HEK293 (cell line): Measurements from ENCODE around the gene PPBP.

Source experiments
- CTCF ChIA-PET: fragments of 350-600 bp; formaldehyde crosslinking; extraction: SDS; loops from one replicate; lab custom pipeline; 2021; ENCODE audit warnings: antibody characterized with exemption; lab: Yijun Ruan, JAX
- POLR2A ChIA-PET: fragments of 300-600 bp; formaldehyde crosslinking; extraction: SDS; loops from one replicate; lab custom pipeline; 2020; ENCODE audit warnings: antibody characterized with exemption, inconsistent platforms; lab: Yijun Ruan, JAX
- H3K27ac ChIP-seq: fragments of 200-500 bp; sonication (Bioruptor generic); 2 replicates; pipeline ENCODE4 v1.5.1; 2014; ENCODE audit warnings: low read depth, low read length, control low read depth, inconsistent platforms; ENCODE audit errors: extremely low read depth
- H3K36me3 ChIP-seq, 2 experiments: fragments of 200-500 bp in 1 of 2; sonication (Bioruptor generic) in 1 of 2; 1 replicate in 1 of 2; 2 replicates in 1 of 2; pipeline ENCODE4 v1.5.1; 2014 to 2017; ENCODE audit warnings: inconsistent platforms in 2 of 2, low read length in 2 of 2; ENCODE audit not compliant: control insufficient read depth in 2 of 2, insufficient read depth in 1 of 2
- H3K4me1 ChIP-seq: fragments of 200-500 bp; sonication (Bioruptor generic); 2 replicates; pipeline ENCODE4 v1.5.1; 2014; ENCODE audit warnings: mild to moderate bottlenecking, low read length, inconsistent platforms; ENCODE audit not compliant: control insufficient read depth, insufficient read depth
- H3K4me3 ChIP-seq: 2 replicates; pipeline ENCODE4 v1.5.1; 2011; ENCODE audit warnings: low read depth, mild to moderate bottlenecking, control low read depth, low read length, moderate library complexity
- H3K9me3 ChIP-seq: fragments of 200-500 bp; sonication (Bioruptor generic); 2 replicates; pipeline ENCODE4 v1.5.1; 2014; ENCODE audit warnings: low read depth, low read length, inconsistent platforms; ENCODE audit not compliant: control insufficient read depth, insufficient read depth
- BCL11A ChIP-seq: fragments of 450-650 bp; formaldehyde crosslinking; IDR thresholded peaks from 2 replicates; pipeline ENCODE4 v1.5.1; 2016; ENCODE audit warnings: low read depth, missing biosample characterization, missing genetic modification characterization
- MYNN ChIP-seq: fragments of 450-650 bp; formaldehyde crosslinking; IDR thresholded peaks from 2 replicates; pipeline ENCODE4 v1.5.1; 2016; ENCODE audit warnings: missing biosample characterization, missing genetic modification characterization, borderline replicate concordance
- SCRT2 ChIP-seq: fragments of 450-650 bp; formaldehyde crosslinking; IDR thresholded peaks from 2 replicates; pipeline ENCODE4 v1.5.1; 2016; ENCODE audit warnings: missing biosample characterization, missing genetic modification characterization
- WT1 ChIP-seq: fragments of 450-650 bp; formaldehyde crosslinking; IDR thresholded peaks from 2 replicates; pipeline ENCODE4 v1.5.1; 2016; ENCODE audit warnings: missing biosample characterization, missing genetic modification characterization
- ZFP41 ChIP-seq: fragments of 450-650 bp; formaldehyde crosslinking; IDR thresholded peaks from 2 replicates; pipeline ENCODE4 v1.5.1; 2016; ENCODE audit warnings: missing biosample characterization, missing genetic modification characterization, borderline replicate concordance
- ZNF10 ChIP-seq: fragments of 450-650 bp; formaldehyde crosslinking; IDR thresholded peaks from 2 replicates; pipeline ENCODE4 v1.5.1; 2017; ENCODE audit warnings: missing biosample characterization, missing genetic modification characterization
- ZNF214 ChIP-seq: fragments of 450-650 bp; formaldehyde crosslinking; IDR thresholded peaks from 2 replicates; pipeline ENCODE4 v1.5.1; 2017; ENCODE audit warnings: missing biosample characterization, mild to moderate bottlenecking, missing genetic modification characterization, borderline replicate concordance
- ZNF692 ChIP-seq: fragments of 450-650 bp; formaldehyde crosslinking; IDR thresholded peaks from 2 replicates; pipeline ENCODE4 v1.5.1; 2016; ENCODE audit warnings: missing biosample characterization, missing genetic modification characterization
- ZNF843 ChIP-seq: fragments of 450-650 bp; formaldehyde crosslinking; IDR thresholded peaks from 2 replicates; pipeline ENCODE4 v1.5.1; 2016; ENCODE audit warnings: missing biosample characterization, missing genetic modification characterization
- TF ChIP-seq, protein P1 (sequence below): fragments of 450-650 bp; formaldehyde crosslinking; IDR thresholded peaks from 2 replicates; pipeline ENCODE4 v1.5.1; 2016; ENCODE audit warnings: missing biosample characterization, missing genetic modification characterization, borderline replicate concordance
- TF ChIP-seq, protein P2 (sequence below): fragments of 450-650 bp; formaldehyde crosslinking; IDR thresholded peaks from 2 replicates; pipeline ENCODE4 v1.5.1; 2016; ENCODE audit warnings: missing biosample characterization, missing genetic modification characterization
- TF ChIP-seq, protein P3 (sequence below): fragments of 450-650 bp; IDR thresholded peaks from 2 replicates; pipeline ENCODE4 v1.5.1; 2018; ENCODE audit warnings: missing biosample characterization, missing genetic modification characterization

PPBP gene

DNA sequence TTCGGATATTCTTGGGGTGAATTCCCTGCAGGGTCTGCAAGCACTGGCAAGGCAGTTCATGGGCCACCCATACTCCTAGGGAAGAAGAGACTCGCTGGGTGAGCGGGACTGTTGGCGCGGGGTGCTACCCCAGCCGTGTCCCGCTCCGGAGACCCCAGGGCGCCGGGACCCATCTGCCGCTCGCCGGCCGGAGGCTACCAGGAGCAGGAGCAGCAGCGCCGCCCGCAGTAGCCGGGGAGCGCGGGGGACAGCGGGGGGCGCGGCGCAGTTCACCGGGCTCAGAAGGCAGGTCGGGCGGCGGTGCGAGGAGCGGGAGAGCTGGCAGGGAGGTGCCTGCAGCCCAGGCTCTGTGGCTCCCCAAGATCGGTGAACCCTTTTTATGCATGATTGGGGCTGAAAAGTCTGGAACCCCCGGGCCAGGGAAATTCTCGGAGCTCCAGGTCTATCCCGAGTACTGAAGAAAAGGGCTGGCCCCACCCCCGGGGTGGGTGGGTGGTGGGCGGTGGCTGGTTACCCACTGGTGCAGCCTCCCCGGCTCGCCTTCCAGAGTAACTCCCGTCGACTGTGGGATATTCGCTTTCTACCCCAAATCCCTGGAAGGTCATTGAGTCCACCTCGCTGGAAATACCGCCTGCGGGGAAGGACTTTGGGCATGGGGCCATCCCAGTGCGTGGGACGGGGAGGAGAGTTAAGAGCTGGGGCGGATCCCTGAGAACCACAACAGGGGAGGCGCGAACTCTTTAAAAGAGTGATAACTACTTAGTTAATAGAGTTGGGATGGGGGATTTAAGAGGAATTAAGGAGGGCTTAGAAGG is 43.7 kb downstream of the PPBP start (continued):
- TF ChIP-seq, protein P1, sequence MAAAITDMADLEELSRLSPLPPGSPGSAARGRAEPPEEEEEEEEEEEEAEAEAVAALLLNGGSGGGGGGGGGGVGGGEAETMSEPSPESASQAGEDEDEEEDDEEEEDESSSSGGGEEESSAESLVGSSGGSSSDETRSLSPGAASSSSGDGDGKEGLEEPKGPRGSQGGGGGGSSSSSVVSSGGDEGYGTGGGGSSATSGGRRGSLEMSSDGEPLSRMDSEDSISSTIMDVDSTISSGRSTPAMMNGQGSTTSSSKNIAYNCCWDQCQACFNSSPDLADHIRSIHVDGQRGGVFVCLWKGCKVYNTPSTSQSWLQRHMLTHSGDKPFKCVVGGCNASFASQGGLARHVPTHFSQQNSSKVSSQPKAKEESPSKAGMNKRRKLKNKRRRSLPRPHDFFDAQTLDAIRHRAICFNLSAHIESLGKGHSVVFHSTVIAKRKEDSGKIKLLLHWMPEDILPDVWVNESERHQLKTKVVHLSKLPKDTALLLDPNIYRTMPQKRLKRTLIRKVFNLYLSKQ (tag by site-specific recombination), result no peak
- TF ChIP-seq ZNF214 (tag by site-specific recombination), result no peak
- TF ChIP-seq ZNF843 (tag by site-specific recombination), result no peak
- peak; percentile 85 for TF ChIP-seq WT1 (tag by site-specific recombination)
- no peak for TF ChIP-seq MYNN (tag by site-specific recombination)
- TF ChIP-seq ZNF692 (tag by site-specific recombination), result no peak

- CTCF ChIA-PET, result interaction anchor here (1.4 kb wide), 1 partner anchor 191 kb away, joined by 4 read pairs; no protein-coding TSS in a partner anchor
- H3K4me3 ChIP-seq, result no peak overlapping the region
- no peak overlapping the region for H3K27ac ChIP-seq
- no peaks in the 10 kb centered on the region for H3K36me3 ChIP-seq
- POLR2A ChIA-PET, result no interaction called here
- no peaks in the 10 kb centered on the region for H3K9me3 ChIP-seq
- no peak for TF ChIP-seq BCL11A (tag by site-specific recombination)
- peaks cover 2% of the 10 kb centered on the region; the same call in 1 of the 2 replicates for H3K4me1 ChIP-seq
Observed at GRCh38 chr4:73943555-73943954, 44.4 kb downstream of the PPBP start.

GRCh38 chr4:73936969-73937368 is 51.0 kb downstream of the PPBP start:
- ChIA-PET POLR2A (no interaction called here), CTCF (no interaction called here)
- no peaks in the 10 kb centered on the region for H3K4me1 ChIP-seq
- no peak overlapping the region for H3K27ac ChIP-seq
- no peaks in the 10 kb centered on the region for H3K9me3 ChIP-seq
- no peak for TF ChIP-seq SCRT2
- no peak for TF ChIP-seq ZFP41 (tag by site-specific recombination)
- TF ChIP-seq, protein P2, sequence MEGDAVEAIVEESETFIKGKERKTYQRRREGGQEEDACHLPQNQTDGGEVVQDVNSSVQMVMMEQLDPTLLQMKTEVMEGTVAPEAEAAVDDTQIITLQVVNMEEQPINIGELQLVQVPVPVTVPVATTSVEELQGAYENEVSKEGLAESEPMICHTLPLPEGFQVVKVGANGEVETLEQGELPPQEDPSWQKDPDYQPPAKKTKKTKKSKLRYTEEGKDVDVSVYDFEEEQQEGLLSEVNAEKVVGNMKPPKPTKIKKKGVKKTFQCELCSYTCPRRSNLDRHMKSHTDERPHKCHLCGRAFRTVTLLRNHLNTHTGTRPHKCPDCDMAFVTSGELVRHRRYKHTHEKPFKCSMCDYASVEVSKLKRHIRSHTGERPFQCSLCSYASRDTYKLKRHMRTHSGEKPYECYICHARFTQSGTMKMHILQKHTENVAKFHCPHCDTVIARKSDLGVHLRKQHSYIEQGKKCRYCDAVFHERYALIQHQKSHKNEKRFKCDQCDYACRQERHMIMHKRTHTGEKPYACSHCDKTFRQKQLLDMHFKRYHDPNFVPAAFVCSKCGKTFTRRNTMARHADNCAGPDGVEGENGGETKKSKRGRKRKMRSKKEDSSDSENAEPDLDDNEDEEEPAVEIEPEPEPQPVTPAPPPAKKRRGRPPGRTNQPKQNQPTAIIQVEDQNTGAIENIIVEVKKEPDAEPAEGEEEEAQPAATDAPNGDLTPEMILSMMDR (tag by site-specific recombination), result no peak
- no peak for TF ChIP-seq ZNF10 (tag by site-specific recombination)
- TF ChIP-seq, protein P3, sequence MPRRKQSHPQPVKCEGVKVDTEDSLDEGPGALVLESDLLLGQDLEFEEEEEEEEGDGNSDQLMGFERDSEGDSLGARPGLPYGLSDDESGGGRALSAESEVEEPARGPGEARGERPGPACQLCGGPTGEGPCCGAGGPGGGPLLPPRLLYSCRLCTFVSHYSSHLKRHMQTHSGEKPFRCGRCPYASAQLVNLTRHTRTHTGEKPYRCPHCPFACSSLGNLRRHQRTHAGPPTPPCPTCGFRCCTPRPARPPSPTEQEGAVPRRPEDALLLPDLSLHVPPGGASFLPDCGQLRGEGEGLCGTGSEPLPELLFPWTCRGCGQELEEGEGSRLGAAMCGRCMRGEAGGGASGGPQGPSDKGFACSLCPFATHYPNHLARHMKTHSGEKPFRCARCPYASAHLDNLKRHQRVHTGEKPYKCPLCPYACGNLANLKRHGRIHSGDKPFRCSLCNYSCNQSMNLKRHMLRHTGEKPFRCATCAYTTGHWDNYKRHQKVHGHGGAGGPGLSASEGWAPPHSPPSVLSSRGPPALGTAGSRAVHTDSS (tag by site-specific recombination), result no peak
- no peaks in the 10 kb centered on the region for H3K36me3 ChIP-seq
- no peak overlapping the region for H3K4me3 ChIP-seq
